Measurements from ENCODE around the gene SMPD3.

GRCh38 chr16:68453816-68454215, 5.5 kb upstream of the SMPD3 start:
- TF ChIP-seq CTCF (IDR thresholded peaks at IDR 0.05) (no peak), ZFX (IDR thresholded peaks at IDR 0.05; ENCODE audit: borderline replicate concordance) (no peak)

Measured in 22Rv1 (cell line).